HepG2 (cell line): ENCODE data around the gene MCRIP2. TPM values are rescaled to one million over a fixed set of nuclear protein-coding genes. Genes with fewer than 3 reads are reported as not detected.

Source experiments
- FIP1L1 ChIP-seq: fragments of 200-400 bp; formaldehyde crosslinking; IDR thresholded peaks from 2 replicates; pipeline ENCODE4 v1.6.1; 2018; ENCODE audit warnings: low read depth, mild to moderate bottlenecking, low read length, moderate library complexity, borderline replicate concordance; ENCODE audit not compliant: insufficient read depth
- HIVEP1 ChIP-seq: sonication (generic); formaldehyde crosslinking; IDR thresholded peaks from 2 replicates; pipeline ENCODE4 v1.4.0; 2020; ENCODE audit warnings: mild to moderate bottlenecking, missing genetic modification reagents
- HMG20A ChIP-seq: IDR thresholded peaks from 2 replicates; pipeline ENCODE4 v1.6.1; 2016; ENCODE audit warnings: borderline replicate concordance
- IRX3 ChIP-seq: sonication (generic); formaldehyde crosslinking; IDR thresholded peaks from 2 replicates; pipeline ENCODE4 v1.8.1; 2023; ENCODE audit warnings: mild to moderate bottlenecking, low read depth, missing genetic modification reagents, borderline replicate concordance
- MBD4 ChIP-seq: IDR thresholded peaks from 2 replicates; pipeline ENCODE4 v1.6.1; 2012; ENCODE audit warnings: low read length, inconsistent platforms, borderline replicate concordance
- NCOA2 ChIP-seq: sonication (generic); formaldehyde crosslinking; IDR thresholded peaks from 2 replicates; pipeline ENCODE4 v1.8.0; 2022; ENCODE audit warnings: inconsistent platforms
- PAWR ChIP-seq: sonication (generic); formaldehyde crosslinking; IDR thresholded peaks from 2 replicates; pipeline ENCODE4 v1.4.0; 2020; ENCODE audit warnings: missing genetic modification reagents, mild to moderate bottlenecking, borderline replicate concordance
- PRDM15 ChIP-seq: sonication (generic); formaldehyde crosslinking; IDR thresholded peaks from 2 replicates; pipeline ENCODE4 v1.4.0; 2020; ENCODE audit warnings: missing genetic modification reagents
- SP140L ChIP-seq: sonication (generic); formaldehyde crosslinking; IDR thresholded peaks from 2 replicates; pipeline ENCODE4 v1.4.0; 2020; ENCODE audit warnings: missing genetic modification reagents, borderline replicate concordance
- TAF15 ChIP-seq: fragments of 200-400 bp; formaldehyde crosslinking; IDR thresholded peaks from one replicate; pipeline ENCODE4 v1.6.1; 2018; ENCODE audit warnings: mild to moderate bottlenecking, low read depth, low read length; ENCODE audit not compliant: poor library complexity, severe bottlenecking
- TMF1 ChIP-seq: sonication (generic); formaldehyde crosslinking; IDR thresholded peaks from 2 replicates; pipeline ENCODE4 v1.8.1; 2022; ENCODE audit warnings: low read depth, missing genetic modification reagents
- ZBTB33 ChIP-seq: sonication (generic); formaldehyde crosslinking; IDR thresholded peaks from 2 replicates; pipeline ENCODE4 v1.4.0; 2020; ENCODE audit warnings: missing genetic modification reagents
- ZBTB34 ChIP-seq: sonication (generic); formaldehyde crosslinking; IDR thresholded peaks from 2 replicates; pipeline ENCODE4 v1.8.0; 2022; ENCODE audit warnings: mild to moderate bottlenecking, missing genetic modification reagents
- ZMYM3 ChIP-seq: sonication (generic); formaldehyde crosslinking; IDR thresholded peaks from 2 replicates; pipeline ENCODE4 v1.5.1; 2020; ENCODE audit warnings: mild to moderate bottlenecking, missing genetic modification reagents
- ZNF414 ChIP-seq: sonication (generic); formaldehyde crosslinking; IDR thresholded peaks from 2 replicates; pipeline ENCODE4 v1.5.0; 2020; ENCODE audit warnings: missing genetic modification reagents
- ZNF574 ChIP-seq: sonication (generic); formaldehyde crosslinking; IDR thresholded peaks from 2 replicates; pipeline ENCODE4 v1.4.0; 2020; ENCODE audit warnings: missing genetic modification reagents
- ZNF674 ChIP-seq: sonication (generic); formaldehyde crosslinking; IDR thresholded peaks from 2 replicates; pipeline ENCODE4 v1.5.0; 2020; ENCODE audit warnings: low read depth, mild to moderate bottlenecking, missing genetic modification reagents
- ZNF816 ChIP-seq: sonication (generic); formaldehyde crosslinking; IDR thresholded peaks from 2 replicates; pipeline ENCODE4 v1.8.0; 2022; ENCODE audit warnings: missing genetic modification reagents, mild to moderate bottlenecking, borderline replicate concordance
- polyA plus RNA-seq, 8 experiments: library from polyadenylated mRNA; depleted of rRNA in 3 of 8; stranded (reverse) in 7 of 8; unstranded in 1 of 8; fragments of >200 nt; fragmentation: Illumina TruSeq in 4 of 8; extraction: Trizol in 4 of 8; gene quantifications; 2 replicates each; pipeline versions ENCODE4 v1.2.1 to v1.2.3, GENCODE V29; 2011 to 2016; ENCODE audit warnings: low read depth in 4 of 8, missing spikeins in 1 of 8, mixed read lengths in 1 of 8; ENCODE audit not compliant: insufficient read depth in 1 of 8
- total RNA-seq, 5 experiments: library from RNA; depleted of rRNA; stranded (reverse); fragments of >200 nt; fragmentation: Illumina TruSeq; extraction: Trizol; gene quantifications; 2 replicates each; pipeline ENCODE4 v1.2.3, GENCODE V29; 2016; ENCODE audit warnings: low read depth in 1 of 5

Gene MCRIP2
- total and polyA plus RNA-seq, 2 of the 13 experiments (the other 11 are each of a cell fraction or from before 2014, with no cell fraction given): 39.6 to 76.7 TPM

- peak; percentile 85 for TF ChIP-seq ZNF574 (CRISPR knock-in tag)
- no peak for TF ChIP-seq PRDM15 (CRISPR knock-in tag)
- no peak for TF ChIP-seq TAF15
- TF ChIP-seq ZNF816 (CRISPR knock-in tag): no peak
- 0 out of 2 replicates have a peak, but pooled peaks have one; percentile 53 for TF ChIP-seq TMF1 (CRISPR knock-in tag)
- no peak for TF ChIP-seq NCOA2 (CRISPR knock-in tag)
- TF ChIP-seq SP140L: no peak
- no peak for TF ChIP-seq MBD4
- 0 out of 2 replicates have a peak, but pooled peaks have one; percentile 8 for TF ChIP-seq ZNF414 (CRISPR knock-in tag)
- no peak for TF ChIP-seq PAWR (CRISPR knock-in tag)
- TF ChIP-seq ZNF674 (CRISPR knock-in tag): no peak
- no peak for TF ChIP-seq HIVEP1 (CRISPR knock-in tag)
- TF ChIP-seq HMG20A: no peak
- no peak for TF ChIP-seq IRX3 (CRISPR knock-in tag)
- no peak for TF ChIP-seq ZBTB34
- no peak for TF ChIP-seq FIP1L1
- TF ChIP-seq ZMYM3: no peak
- TF ChIP-seq ZBTB33 (CRISPR knock-in tag): no peak
Measured at GRCh38 chr16:679814-680624, 38.4 kb downstream of the MCRIP2 start, which contains the start of gene STUB1 (continued).
